HepG2 (cell line): ENCODE measurements around the gene TBCD. TPM values are rescaled to one million over a fixed set of nuclear protein-coding genes. Genes with fewer than 3 reads are reported as not detected.

Experiments used
- CENPBD1 ChIP-seq: sonication (generic); formaldehyde crosslinking; IDR thresholded peaks from 2 replicates; pipeline ENCODE4 v1.8.0; 2022; ENCODE audit warnings: missing genetic modification reagents, low read depth, mild to moderate bottlenecking, borderline replicate concordance
- ETS1 ChIP-seq: sonication (generic); formaldehyde crosslinking; IDR thresholded peaks from 2 replicates; pipeline ENCODE4 v1.4.0; 2020; ENCODE audit warnings: missing genetic modification reagents
- FOXA1 ChIP-seq, 2 experiments: fragments of 450-650 bp in 1 of 2; sonication (generic) in 1 of 2; formaldehyde crosslinking in 1 of 2; IDR thresholded peaks; 2 replicates each; pipeline versions ENCODE4 v1.4.0 to v1.6.1; 2016 to 2020; ENCODE audit warnings: missing genetic modification reagents in 1 of 2
- FOXA3 ChIP-seq: IDR thresholded peaks from 2 replicates; pipeline ENCODE4 v1.6.1; 2016; ENCODE audit warnings: missing genetic modification reagents, missing compliant biosample characterization
- GTF3A ChIP-seq: sonication (generic); formaldehyde crosslinking; conservative IDR thresholded peaks from 2 replicates; pipeline ENCODE4 v1.4.0; 2020; ENCODE audit warnings: mild to moderate bottlenecking, missing genetic modification reagents
- HIVEP1 ChIP-seq: sonication (generic); formaldehyde crosslinking; IDR thresholded peaks from 2 replicates; pipeline ENCODE4 v1.4.0; 2020; ENCODE audit warnings: mild to moderate bottlenecking, missing genetic modification reagents
- KLF11 ChIP-seq: IDR thresholded peaks from 2 replicates; pipeline ENCODE4 v1.6.1; 2016; ENCODE audit warnings: missing compliant biosample characterization
- MLLT10 ChIP-seq: sonication (generic); formaldehyde crosslinking; IDR thresholded peaks from 2 replicates; pipeline ENCODE4 v1.4.0; 2020; ENCODE audit warnings: missing genetic modification reagents
- PATZ1 ChIP-seq: sonication (generic); formaldehyde crosslinking; IDR thresholded peaks from 2 replicates; pipeline ENCODE4 v1.4.0; 2020; ENCODE audit warnings: missing genetic modification reagents
- RAD21 ChIP-seq: fragments of 450-650 bp; formaldehyde crosslinking; IDR thresholded peaks from 2 replicates; pipeline ENCODE4 v1.5.0; 2020; ENCODE audit warnings: mild to moderate bottlenecking
- SMARCE1 ChIP-seq: fragments of 450-650 bp; IDR thresholded peaks from 2 replicates; pipeline ENCODE4 v1.6.1; 2017; ENCODE audit warnings: borderline replicate concordance
- STAG1 ChIP-seq: sonication (generic); formaldehyde crosslinking; IDR thresholded peaks from 2 replicates; pipeline ENCODE4 v1.4.0; 2020; ENCODE audit warnings: missing genetic modification reagents
- XRCC5 ChIP-seq: fragments of 200-400 bp; formaldehyde crosslinking; optimal IDR thresholded peaks from 2 replicates; pipeline ENCODE3; 2017; ENCODE audit warnings: mild to moderate bottlenecking, low read length
- ZBTB38 ChIP-seq: sonication (generic); formaldehyde crosslinking; IDR thresholded peaks from 2 replicates; pipeline ENCODE4 v1.5.1; 2020; ENCODE audit warnings: mild to moderate bottlenecking, missing genetic modification reagents
- ZFP36L2 ChIP-seq: sonication (generic); formaldehyde crosslinking; IDR thresholded peaks from 2 replicates; pipeline ENCODE4 v1.4.0; 2020; ENCODE audit warnings: missing genetic modification reagents
- ZNF331 ChIP-seq: sonication (generic); formaldehyde crosslinking; IDR thresholded peaks from 2 replicates; pipeline ENCODE4 v1.4.0; 2020; ENCODE audit warnings: missing genetic modification reagents
- ZNF333 ChIP-seq: sonication (generic); formaldehyde crosslinking; IDR thresholded peaks from 2 replicates; pipeline ENCODE4 v1.4.0; 2020; ENCODE audit warnings: mild to moderate bottlenecking, missing genetic modification reagents, borderline replicate concordance
- ZNF569 ChIP-seq: sonication (generic); formaldehyde crosslinking; IDR thresholded peaks from 2 replicates; pipeline ENCODE4 v1.5.0; 2020; ENCODE audit warnings: mild to moderate bottlenecking, missing genetic modification reagents, moderate library complexity, borderline replicate concordance
- ZNF790 ChIP-seq: sonication (generic); formaldehyde crosslinking; IDR thresholded peaks from 2 replicates; pipeline ENCODE4 v1.8.0; 2022; ENCODE audit warnings: missing genetic modification reagents, mild to moderate bottlenecking, borderline replicate concordance
- polyA plus RNA-seq, 8 experiments: library from polyadenylated mRNA; depleted of rRNA in 3 of 8; stranded (reverse) in 7 of 8; unstranded in 1 of 8; fragments of >200 nt; fragmentation: Illumina TruSeq in 4 of 8; extraction: Trizol in 4 of 8; gene quantifications; 2 replicates each; pipeline versions ENCODE4 v1.2.1 to v1.2.3, GENCODE V29; 2011 to 2016; ENCODE audit warnings: low read depth in 4 of 8, missing spikeins in 1 of 8, mixed read lengths in 1 of 8; ENCODE audit not compliant: insufficient read depth in 1 of 8
- total RNA-seq, 5 experiments: library from RNA; depleted of rRNA; stranded (reverse); fragments of >200 nt; fragmentation: Illumina TruSeq; extraction: Trizol; gene quantifications; 2 replicates each; pipeline ENCODE4 v1.2.3, GENCODE V29; 2016; ENCODE audit warnings: low read depth in 1 of 5
- TF ChIP-seq, protein P1 (sequence below): sonication (generic); formaldehyde crosslinking; IDR thresholded peaks from 2 replicates; pipeline ENCODE4 v1.5.0; 2020; ENCODE audit warnings: mild to moderate bottlenecking, missing genetic modification reagents
- TF ChIP-seq, protein P2 (sequence below): sonication (generic); formaldehyde crosslinking; IDR thresholded peaks from 2 replicates; pipeline ENCODE4 v1.5.0; 2020; ENCODE audit warnings: mild to moderate bottlenecking, missing genetic modification reagents, moderate library complexity
- TF ChIP-seq, protein P3 (sequence below): IDR thresholded peaks from 2 replicates; pipeline ENCODE4 v1.6.1; 2016; ENCODE audit warnings: missing genetic modification reagents, missing compliant biosample characterization

The TBCD gene
- total and polyA plus RNA-seq, 2 of the 13 experiments (the other 11 are each of a cell fraction or from before 2014, with no cell fraction given), result 33.9 to 54.8 TPM

DNA sequence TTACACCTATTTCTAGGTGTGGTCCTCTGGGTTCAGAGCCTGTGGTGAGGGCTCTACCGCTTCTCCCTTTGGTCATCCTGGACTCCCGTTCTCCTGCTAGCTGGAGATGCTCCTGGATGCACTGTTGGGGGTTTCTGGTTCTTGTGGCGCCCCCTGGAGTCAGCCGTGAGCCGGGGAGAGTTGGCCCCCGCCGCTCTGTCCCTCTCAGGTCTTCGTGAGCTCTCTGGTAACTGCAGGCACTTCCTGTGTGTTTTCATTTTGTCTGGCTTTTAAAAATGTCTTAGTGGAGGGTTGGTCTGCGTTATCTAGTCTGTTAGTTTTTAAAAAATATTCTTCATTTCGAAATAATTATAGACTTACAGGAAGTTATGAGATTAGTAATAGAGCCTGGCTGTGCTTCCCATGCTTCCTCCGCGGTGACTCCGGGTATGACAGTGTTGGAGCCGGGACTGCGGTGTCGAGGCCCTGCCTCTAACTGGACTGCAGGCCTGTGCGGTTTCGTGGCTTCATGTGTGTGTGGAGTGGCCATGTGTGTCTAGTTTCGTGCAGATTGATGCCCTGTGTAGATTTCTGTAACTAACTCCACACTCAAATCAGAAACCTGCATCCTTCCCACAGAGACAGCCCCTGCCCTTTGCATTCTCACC, 166.0 kb downstream of the TBCD start (continued):
- no peak for TF ChIP-seq ZNF569 (CRISPR knock-in tag)
- TF ChIP-seq ZFP36L2, result no peak
- TF ChIP-seq, protein P1, sequence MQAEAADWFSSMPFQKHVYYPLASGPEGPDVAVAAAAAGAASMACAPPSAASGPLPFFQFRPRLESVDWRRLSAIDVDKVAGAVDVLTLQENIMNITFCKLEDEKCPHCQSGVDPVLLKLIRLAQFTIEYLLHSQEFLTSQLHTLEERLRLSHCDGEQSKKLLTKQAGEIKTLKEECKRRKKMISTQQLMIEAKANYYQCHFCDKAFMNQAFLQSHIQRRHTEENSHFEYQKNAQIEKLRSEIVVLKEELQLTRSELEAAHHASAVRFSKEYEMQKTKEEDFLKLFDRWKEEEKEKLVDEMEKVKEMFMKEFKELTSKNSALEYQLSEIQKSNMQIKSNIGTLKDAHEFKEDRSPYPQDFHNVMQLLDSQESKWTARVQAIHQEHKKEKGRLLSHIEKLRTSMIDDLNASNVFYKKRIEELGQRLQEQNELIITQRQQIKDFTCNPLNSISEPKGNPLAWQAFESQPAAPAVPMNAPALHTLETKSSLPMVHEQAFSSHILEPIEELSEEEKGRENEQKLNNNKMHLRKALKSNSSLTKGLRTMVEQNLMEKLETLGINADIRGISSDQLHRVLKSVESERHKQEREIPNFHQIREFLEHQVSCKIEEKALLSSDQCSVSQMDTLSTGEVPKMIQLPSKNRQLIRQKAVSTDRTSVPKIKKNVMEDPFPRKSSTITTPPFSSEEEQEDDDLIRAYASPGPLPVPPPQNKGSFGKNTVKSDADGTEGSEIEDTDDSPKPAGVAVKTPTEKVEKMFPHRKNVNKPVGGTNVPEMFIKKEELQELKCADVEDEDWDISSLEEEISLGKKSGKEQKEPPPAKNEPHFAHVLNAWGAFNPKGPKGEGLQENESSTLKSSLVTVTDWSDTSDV, result 0 out of 2 replicates have a peak, but pooled peaks have one; percentile 23
- TF ChIP-seq FOXA1 (IDR thresholded peaks at IDR 0.05), result no peak
- TF ChIP-seq FOXA1 (CRISPR knock-in tag; IDR thresholded peaks at IDR 0.05), result no peak
- no peak for TF ChIP-seq SMARCE1
- TF ChIP-seq, protein P2, sequence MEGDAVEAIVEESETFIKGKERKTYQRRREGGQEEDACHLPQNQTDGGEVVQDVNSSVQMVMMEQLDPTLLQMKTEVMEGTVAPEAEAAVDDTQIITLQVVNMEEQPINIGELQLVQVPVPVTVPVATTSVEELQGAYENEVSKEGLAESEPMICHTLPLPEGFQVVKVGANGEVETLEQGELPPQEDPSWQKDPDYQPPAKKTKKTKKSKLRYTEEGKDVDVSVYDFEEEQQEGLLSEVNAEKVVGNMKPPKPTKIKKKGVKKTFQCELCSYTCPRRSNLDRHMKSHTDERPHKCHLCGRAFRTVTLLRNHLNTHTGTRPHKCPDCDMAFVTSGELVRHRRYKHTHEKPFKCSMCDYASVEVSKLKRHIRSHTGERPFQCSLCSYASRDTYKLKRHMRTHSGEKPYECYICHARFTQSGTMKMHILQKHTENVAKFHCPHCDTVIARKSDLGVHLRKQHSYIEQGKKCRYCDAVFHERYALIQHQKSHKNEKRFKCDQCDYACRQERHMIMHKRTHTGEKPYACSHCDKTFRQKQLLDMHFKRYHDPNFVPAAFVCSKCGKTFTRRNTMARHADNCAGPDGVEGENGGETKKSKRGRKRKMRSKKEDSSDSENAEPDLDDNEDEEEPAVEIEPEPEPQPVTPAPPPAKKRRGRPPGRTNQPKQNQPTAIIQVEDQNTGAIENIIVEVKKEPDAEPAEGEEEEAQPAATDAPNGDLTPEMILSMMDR, result peak; percentile 73
- TF ChIP-seq PATZ1, result peak; percentile 61
- TF ChIP-seq KLF11 (CRISPR knock-in tag), result no peak
- TF ChIP-seq MLLT10 (CRISPR knock-in tag), result no peak
- TF ChIP-seq CENPBD1 (CRISPR knock-in tag), result no peak
- peak; percentile 77 for TF ChIP-seq STAG1 (CRISPR knock-in tag)
- no peak for TF ChIP-seq ZNF790 (CRISPR knock-in tag)
- TF ChIP-seq ZNF331 (CRISPR knock-in tag), result no peak
- TF ChIP-seq XRCC5, result peak; percentile 57
- TF ChIP-seq ZBTB38, result 0 out of 2 replicates have a peak, but pooled peaks have one; percentile 58
- TF ChIP-seq, protein P3, sequence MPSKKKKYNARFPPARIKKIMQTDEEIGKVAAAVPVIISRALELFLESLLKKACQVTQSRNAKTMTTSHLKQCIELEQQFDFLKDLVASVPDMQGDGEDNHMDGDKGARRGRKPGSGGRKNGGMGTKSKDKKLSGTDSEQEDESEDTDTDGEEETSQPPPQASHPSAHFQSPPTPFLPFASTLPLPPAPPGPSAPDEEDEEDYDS (CRISPR knock-in tag), result no peak
- TF ChIP-seq ETS1 (CRISPR knock-in tag), result no peak
- no peak for TF ChIP-seq FOXA3 (CRISPR knock-in tag)
- TF ChIP-seq HIVEP1, result no peak
- TF ChIP-seq GTF3A, result no peak
- TF ChIP-seq RAD21 (CRISPR knock-in tag), result peak; percentile 72
- no peak for TF ChIP-seq ZNF333
